ENCODE data around the gene POLG2. TPM values are rescaled to one million over a fixed set of nuclear protein-coding genes. Genes with fewer than 3 reads are reported as not detected.

POLG2 gene
- total RNA-seq, 1 experiment from 2014 or later, result 20.3 TPM

DNA sequence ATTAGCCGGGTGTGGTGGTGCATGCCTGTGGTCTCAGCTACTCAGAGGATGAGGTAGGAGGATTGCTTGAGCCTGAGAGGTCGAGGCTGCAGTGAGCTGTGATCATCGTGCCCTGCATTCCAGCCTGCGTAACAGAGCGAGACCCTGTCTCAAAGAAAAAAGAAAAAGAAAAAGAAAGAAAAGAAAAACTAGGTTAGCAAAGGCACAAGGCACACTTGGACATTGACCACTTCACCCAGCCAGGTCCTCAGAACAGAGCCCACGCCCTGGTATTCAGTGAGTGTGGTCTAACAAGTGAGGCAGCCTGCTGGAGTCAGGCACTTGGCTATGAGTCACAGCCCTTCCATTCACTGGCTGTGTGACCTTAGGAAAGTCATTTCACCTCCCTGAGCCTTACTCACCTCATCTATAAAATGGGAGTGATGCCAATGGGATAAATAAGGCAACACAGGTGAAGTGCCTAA is 37.5 kb downstream of the POLG2 start:
- no peaks in the 10 kb centered on the region for H4K20me1 ChIP-seq (ENCODE audit: low read length)
- intact Hi-C loops (cut with micrococcal nuclease), result no loop called here
- TF ChIP-seq EZH2phosphoT487 (IDR thresholded peaks at IDR 0.05; ENCODE audit: borderline replicate concordance, low read length), result no peak
- no peak for TF ChIP-seq EZH2 (IDR thresholded peaks at IDR 0.05; ENCODE audit: low read length, unreplicated experiment)
- no peak for TF ChIP-seq CTCF (conservative IDR thresholded peaks at IDR 0.05; ENCODE audit: low read depth, low read length)
- H3K4me3 ChIP-seq (ENCODE audit: low read length), result no peak overlapping the region
- peaks cover 13% of the 10 kb centered on the region for H3K4me1 ChIP-seq (ENCODE audit: insufficient read depth, low read length)
- POLR2A ChIA-PET (ENCODE audit: unreplicated experiment), result no interaction called here
- H3K79me2 ChIP-seq (ENCODE audit: low read length), result no peaks in the 10 kb centered on the region
- DNase-seq (peak; percentile 88), ATAC-seq (peak; percentile 91)
- CTCF ChIA-PET, result no interaction called here
- H3K27ac ChIP-seq (ENCODE audit: low read length), result peak overlapping the region; percentile 44
- no peak overlapping the region for H2AFZ ChIP-seq (ENCODE audit: low read length)
- no peak overlapping the region for H3K9ac ChIP-seq (ENCODE audit: low read length)
- H3K9me2 ChIP-seq (replicated peaks; ENCODE audit: low read length), result no peaks in the 10 kb centered on the region
- BruUV-seq (replicated peaks), result no TSS peak
- no peaks in the 10 kb centered on the region for H3F3A ChIP-seq (ENCODE audit: low read length, unreplicated experiment)
- no peaks in the 10 kb centered on the region for H3K27me3 ChIP-seq (ENCODE audit: low read length)
- H3K9me3 ChIP-seq (ENCODE audit: low read length), result no peaks in the 10 kb centered on the region
- no peaks in the 10 kb centered on the region for H3K36me3 ChIP-seq (ENCODE audit: low read depth, low read length)
- H3K4me2 ChIP-seq (ENCODE audit: low read length), result peak overlapping the region; percentile 8; the same call in 1 of the 2 replicates

- no peak for DNase-seq
- no peak for ATAC-seq
- no TSS peak for BruUV-seq (replicated peaks)
- H3K27me3 ChIP-seq (ENCODE audit: low read length), result no peaks in the 10 kb centered on the region
- H3K4me3 ChIP-seq (ENCODE audit: low read length), result no peak overlapping the region
- intact Hi-C loops (cut with micrococcal nuclease), result no loop called here
- POLR2A ChIA-PET (ENCODE audit: unreplicated experiment), result no interaction called here
- CTCF ChIA-PET, result no interaction called here
- H3K9ac ChIP-seq (ENCODE audit: low read length), result no peak overlapping the region
- H3K4me2 ChIP-seq (ENCODE audit: low read length), result peak overlapping the region; percentile 8; the same call in 1 of the 2 replicates
- H3K36me3 ChIP-seq (ENCODE audit: low read depth, low read length), result no peaks in the 10 kb centered on the region
- H2AFZ ChIP-seq (ENCODE audit: low read length), result no peak overlapping the region
- H3K4me1 ChIP-seq (ENCODE audit: insufficient read depth, low read length), result peaks cover 13% of the 10 kb centered on the region
- no peaks in the 10 kb centered on the region for H3F3A ChIP-seq (ENCODE audit: low read length, unreplicated experiment)
- no peaks in the 10 kb centered on the region for H3K9me3 ChIP-seq (ENCODE audit: low read length)
- peak overlapping the region; percentile 44 for H3K27ac ChIP-seq (ENCODE audit: low read length)
- no peak for TF ChIP-seq CTCF (conservative IDR thresholded peaks at IDR 0.05; ENCODE audit: low read depth, low read length)
- H3K79me2 ChIP-seq (ENCODE audit: low read length), result no peaks in the 10 kb centered on the region
- H4K20me1 ChIP-seq (ENCODE audit: low read length), result no peaks in the 10 kb centered on the region
- no peaks in the 10 kb centered on the region for H3K9me2 ChIP-seq (replicated peaks; ENCODE audit: low read length)
Observed at GRCh38 chr17:64458756-64459155, 38.1 kb downstream of the POLG2 start.

DNA sequence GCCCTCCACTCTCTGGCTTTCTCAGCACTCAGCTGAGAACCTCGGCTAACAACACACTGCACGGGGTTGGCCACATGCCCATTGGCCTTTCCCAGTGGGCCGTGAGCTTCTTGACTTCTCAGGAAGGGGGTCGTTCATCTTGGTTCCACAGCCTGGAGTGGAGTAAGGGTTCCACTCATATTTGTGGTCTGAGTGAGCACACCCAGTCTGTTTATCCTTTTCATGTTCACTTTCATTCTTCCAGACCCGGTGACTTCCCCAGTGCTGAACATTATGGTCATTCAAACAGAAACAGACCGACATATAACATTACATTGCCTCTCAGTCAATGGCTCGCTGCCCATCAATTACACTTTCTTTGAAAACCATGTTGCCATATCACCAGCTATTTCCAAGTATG is 39.7 kb downstream of the POLG2 start:
- H3K4me2 ChIP-seq (ENCODE audit: low read length), result no peak overlapping the region
- H3K4me3 ChIP-seq (ENCODE audit: low read length), result no peak overlapping the region
- POLR2A ChIA-PET (ENCODE audit: unreplicated experiment), result no interaction called here
- H3F3A ChIP-seq (ENCODE audit: low read length, unreplicated experiment), result no peaks in the 10 kb centered on the region
- no TSS peak for BruUV-seq (replicated peaks)
- CTCF ChIA-PET, result no interaction called here
- TF ChIP-seq EZH2 (IDR thresholded peaks at IDR 0.05; ENCODE audit: low read length, unreplicated experiment), result no peak
- TF ChIP-seq EZH2phosphoT487 (IDR thresholded peaks at IDR 0.05; ENCODE audit: borderline replicate concordance, low read length), result no peak
- no peak for TF ChIP-seq CTCF (conservative IDR thresholded peaks at IDR 0.05; ENCODE audit: low read depth, low read length)
- no peaks in the 10 kb centered on the region for H3K9me3 ChIP-seq (ENCODE audit: low read length)
- ATAC-seq (no peak), DNase-seq (no peak)
- H2AFZ ChIP-seq (ENCODE audit: low read length), result no peak overlapping the region
- no peaks in the 10 kb centered on the region for H4K20me1 ChIP-seq (ENCODE audit: low read length)
- H3K9me2 ChIP-seq (replicated peaks; ENCODE audit: low read length), result no peaks in the 10 kb centered on the region
- H3K9ac ChIP-seq (ENCODE audit: low read length), result no peak overlapping the region
- H3K27ac ChIP-seq (ENCODE audit: low read length), result no peak overlapping the region
- peaks cover 13% of the 10 kb centered on the region for H3K4me1 ChIP-seq (ENCODE audit: insufficient read depth, low read length)
- H3K27me3 ChIP-seq (ENCODE audit: low read length), result no peaks in the 10 kb centered on the region
- no peaks in the 10 kb centered on the region for H3K79me2 ChIP-seq (ENCODE audit: low read length)
- intact Hi-C loops (cut with micrococcal nuclease), result no loop called here
- H3K36me3 ChIP-seq (ENCODE audit: low read depth, low read length), result no peaks in the 10 kb centered on the region
